PC-9 (cell line): ENCODE results near the gene HPCAL1. TPM values are rescaled to one million over a fixed set of nuclear protein-coding genes. Genes with fewer than 3 reads are reported as not detected.

Source experiments
- BruUV-seq: library from RNA; stranded (reverse); fragments of 400-500 nt; replicated peaks from 2 replicates; lab custom pipeline; 2021; lab: Mats Ljungman, UMichigan
- CTCF ChIA-PET: fragments of 300-600 bp; sonication (Branson Sonifier 250); formaldehyde crosslinking; loops from one replicate; lab custom pipeline; 2022; ENCODE audit warnings: antibody characterized with exemption; lab: Charles Lee
- POLR2A ChIA-PET: fragments of 300-600 bp; sonication (Branson Sonifier 250); formaldehyde crosslinking; loops from one replicate; lab custom pipeline; 2022; ENCODE audit warnings: antibody characterized with exemption; ENCODE audit not compliant: unreplicated experiment; lab: Charles Lee
- DNase-seq, 2 experiments: peaks; one replicate each; pipeline versions ENCODE4 v3.0.0 to v3.0.0-alpha.2; 2015 to 2022; ENCODE audit warnings: mixed read lengths in 1 of 2
- H2AFZ ChIP-seq: fragments of 200-600 bp; sonication (generic); 2 replicates; pipeline ENCODE4 v1.8.1; 2017; ENCODE audit warnings: antibody characterized with exemption
- H3F3A ChIP-seq: fragments of 200-600 bp; sonication (generic); 2 replicates; pipeline ENCODE4 v1.8.1; 2017; ENCODE audit warnings: antibody characterized with exemption, mild to moderate bottlenecking, low read depth; ENCODE audit not compliant: insufficient read depth
- H3K27ac ChIP-seq: fragments of 200-600 bp; sonication (generic); 2 replicates; pipeline ENCODE4 v1.6.1; 2016; ENCODE audit warnings: mixed run types
- H3K27me3 ChIP-seq: fragments of 200-600 bp; sonication (generic); 2 replicates; pipeline ENCODE4 v1.6.1; 2016; ENCODE audit warnings: low read depth, mixed run types; ENCODE audit not compliant: insufficient read depth
- H3K36me3 ChIP-seq: fragments of 200-600 bp; sonication (generic); 2 replicates; pipeline ENCODE4 v1.6.1; 2016; ENCODE audit warnings: low read depth, mixed run types
- H3K4me1 ChIP-seq: fragments of 200-600 bp; sonication (generic); replicated peaks from 2 replicates; pipeline ENCODE4 v1.6.1; 2016; ENCODE audit warnings: mixed run types; ENCODE audit not compliant: insufficient read depth
- H3K4me2 ChIP-seq: fragments of 200-600 bp; sonication (generic); 2 replicates; pipeline ENCODE4 v1.6.1; 2017; ENCODE audit warnings: mixed run types
- H3K4me3 ChIP-seq: fragments of 200-600 bp; sonication (generic); 2 replicates; pipeline ENCODE4 v1.6.1; 2016; ENCODE audit warnings: mixed run types
- H3K79me2 ChIP-seq: fragments of 200-600 bp; sonication (generic); 2 replicates; pipeline ENCODE4 v1.6.1; 2017; ENCODE audit warnings: low read depth, mixed run types
- H3K9me2 ChIP-seq: fragments of 200-600 bp; sonication (generic); 2 replicates; pipeline ENCODE4 v1.8.1; 2017; ENCODE audit warnings: mild to moderate bottlenecking; ENCODE audit not compliant: insufficient read depth
- H3K9me3 ChIP-seq: fragments of 200-600 bp; sonication (generic); 2 replicates; pipeline ENCODE4 v1.8.1; 2016; ENCODE audit warnings: low read depth; ENCODE audit not compliant: insufficient read depth
- H4K20me1 ChIP-seq: fragments of 200-600 bp; sonication (generic); 2 replicates; pipeline ENCODE4 v1.8.1; 2017; ENCODE audit not compliant: insufficient read depth
- CTCF ChIP-seq: fragments of 200-600 bp; sonication (generic); conservative IDR thresholded peaks from 2 replicates; pipeline ENCODE4 v1.6.1; 2017; ENCODE audit warnings: mixed run types, antibody characterized with exemption, mild to moderate bottlenecking, moderate library complexity
- EZH2 ChIP-seq: fragments of 200-600 bp; sonication (generic); IDR thresholded peaks from 2 replicates; pipeline ENCODE4 v1.8.0; 2017; ENCODE audit warnings: antibody characterized with exemption, low read depth
- intact Hi-C: fragments of 100-400 bp; cut with micrococcal nuclease; formaldehyde crosslinking; loops from one replicate; pipeline ENCODE4 v1.10.0; 2022; ENCODE audit not compliant: unreplicated experiment
- total RNA-seq: library from RNA; stranded (reverse); gene quantifications from 2 replicates; pipeline ENCODE4 v1.2.3, GENCODE V29; 2021

The HPCAL1 gene
- total RNA-seq, 1 experiment from 2014 or later: 105 TPM

- Histone ChIP-seq H3K27ac (no peak overlapping the region), H3K27me3 (no peaks in the 10 kb centered on the region), H4K20me1 (no peaks in the 10 kb centered on the region), H3F3A (0 out of 2 replicates have a peak, but pooled peaks cover 5% of the 10 kb centered on the region), H2AFZ (no peak overlapping the region), H3K36me3 (no peaks in the 10 kb centered on the region), H3K4me2 (no peak overlapping the region), H3K9me3 (no peaks in the 10 kb centered on the region), H3K9me2 (no peaks in the 10 kb centered on the region), H3K79me2 (no peaks in the 10 kb centered on the region), H3K4me3 (no peak overlapping the region), H3K4me1 (no peaks in the 10 kb centered on the region)
- no TSS peak for BruUV-seq
- intact Hi-C loops: no loop called here
- DNase-seq: no peak
- ChIA-PET POLR2A (no interaction called here), CTCF (interaction anchor here (0.6 kb wide), 1 partner anchor 893 kb away, joined by 3 read pairs; no protein-coding TSS in a partner anchor)
- TF ChIP-seq EZH2: no peak
- TF ChIP-seq CTCF: no peak
Observed at GRCh38 chr2:10471955-10472354, 169.3 kb downstream of the HPCAL1 start.

GRCh38 chr2:10473121-10473756, 170.5 kb downstream of the HPCAL1 start:
- H3K9me2 ChIP-seq: no peaks in the 10 kb centered on the region
- 0 out of 2 replicates have a peak, but pooled peaks cover 5% of the 10 kb centered on the region for H3F3A ChIP-seq
- no peak overlapping the region for H2AFZ ChIP-seq
- DNase-seq: no peak
- H3K27me3 ChIP-seq: no peaks in the 10 kb centered on the region
- H3K4me2 ChIP-seq: no peak overlapping the region
- H3K36me3 ChIP-seq: no peaks in the 10 kb centered on the region
- no peaks in the 10 kb centered on the region for H3K9me3 ChIP-seq
- H3K27ac ChIP-seq: no peak overlapping the region
- no peaks in the 10 kb centered on the region for H3K79me2 ChIP-seq
- POLR2A ChIA-PET: no interaction called here
- no peaks in the 10 kb centered on the region for H4K20me1 ChIP-seq
- intact Hi-C loops: no loop called here
- H3K4me3 ChIP-seq: no peak overlapping the region
- CTCF ChIA-PET: no interaction called here
- BruUV-seq: no TSS peak
- no peaks in the 10 kb centered on the region for H3K4me1 ChIP-seq
- no peak for TF ChIP-seq CTCF
- no peak for TF ChIP-seq EZH2

GRCh38 chr2:10475221-10475722, 172.6 kb downstream of the HPCAL1 start:
- Histone ChIP-seq H4K20me1 (no peaks in the 10 kb centered on the region), H3K27ac (no peak overlapping the region), H3K9me2 (no peaks in the 10 kb centered on the region), H3K9me3 (no peaks in the 10 kb centered on the region), H3K27me3 (0 out of 2 replicates have a peak, but pooled peaks cover 11% of the 10 kb centered on the region), H3F3A (peaks cover 3% of the 10 kb centered on the region; the same call in 1 of the 2 replicates), H2AFZ (no peak overlapping the region), H3K36me3 (no peaks in the 10 kb centered on the region), H3K4me3 (no peak overlapping the region), H3K4me2 (no peak overlapping the region), H3K79me2 (no peaks in the 10 kb centered on the region), H3K4me1 (no peaks in the 10 kb centered on the region)
- no peak for TF ChIP-seq CTCF
- POLR2A ChIA-PET: no interaction called here
- no TSS peak for BruUV-seq
- CTCF ChIA-PET: no interaction called here
- intact Hi-C loops: no loop called here
- no peak for DNase-seq
